Activated effector memory CD4-positive, alpha-beta T cell treated with anti-CD3 and anti-CD28 coated beads, Interleukin-2, amount 50 U/mL, for 16 hours (primary cell): ENCODE results near the gene TMEM178B.
"Not testable (repeated sequence)": the region's sequence is repeated elsewhere in the genome, so short reads cannot be mapped to it uniquely, and the experiment has no call there.

Source experiments
- DNase-seq: peaks from one replicate; pipeline ENCODE4 v3.0.0-alpha.2; 2020

Gene TMEM178B

GRCh38 chr7:141317033-141317585, 243.2 kb downstream of the TMEM178B start:
- no peak for DNase-seq

GRCh38 chr7:141320287-141320686, 246.4 kb downstream of the TMEM178B start:
- no peak for DNase-seq

GRCh38 chr7:141322383-141322782, 248.5 kb downstream of the TMEM178B start:
- DNase-seq: no peak

GRCh38 chr7:141323826-141324225, 250.0 kb downstream of the TMEM178B start:
- DNase-seq: no peak

GRCh38 chr7:141324870-141325269, 251.0 kb downstream of the TMEM178B start:
- DNase-seq: no peak

GRCh38 chr7:141325275-141325674, 251.4 kb downstream of the TMEM178B start:
- no peak for DNase-seq

GRCh38 chr7:141328290-141328689, 254.4 kb downstream of the TMEM178B start:
- no peak for DNase-seq

GRCh38 chr7:141330285-141330684, 256.4 kb downstream of the TMEM178B start:
- DNase-seq: not testable (repeated sequence)

- DNase-seq: no peak
Measured at GRCh38 chr7:141333459-141333858, 259.6 kb downstream of the TMEM178B start.

GRCh38 chr7:141335164-141335563, 261.3 kb downstream of the TMEM178B start:
- DNase-seq: no peak

GRCh38 chr7:141339603-141340002, 265.7 kb downstream of the TMEM178B start:
- DNase-seq: no peak

GRCh38 chr7:141340991-141341390, 267.1 kb downstream of the TMEM178B start:
- DNase-seq: no peak

- DNase-seq: no peak
Measured at GRCh38 chr7:141342621-141343408, 269.0 kb downstream of the TMEM178B start.

GRCh38 chr7:141344153-141344935, 270.5 kb downstream of the TMEM178B start:
- no peak for DNase-seq

- DNase-seq: no peak
Measured at GRCh38 chr7:141348728-141349127, 274.9 kb downstream of the TMEM178B start.

- no peak for DNase-seq
Measured at GRCh38 chr7:141349338-141349737, 275.5 kb downstream of the TMEM178B start.

GRCh38 chr7:141349804-141350203, 275.9 kb downstream of the TMEM178B start:
- no peak for DNase-seq

GRCh38 chr7:141351175-141351574, 277.3 kb downstream of the TMEM178B start:
- no peak for DNase-seq

GRCh38 chr7:141352955-141353354, 279.1 kb downstream of the TMEM178B start:
- DNase-seq: no peak

GRCh38 chr7:141354251-141354650, 280.4 kb downstream of the TMEM178B start:
- DNase-seq: no peak

- DNase-seq: no peak
Measured at GRCh38 chr7:141355032-141355431, 281.2 kb downstream of the TMEM178B start.

GRCh38 chr7:141356161-141356560, 282.3 kb downstream of the TMEM178B start:
- DNase-seq: no peak

- no peak for DNase-seq
Measured at GRCh38 chr7:141358386-141358785, 284.5 kb downstream of the TMEM178B start.

GRCh38 chr7:141359262-141359661, 285.4 kb downstream of the TMEM178B start:
- no peak for DNase-seq
